DLD1 (cell line): ENCODE measurements around the gene POR.

Experiments
- in situ Hi-C: cut with HindIII; loops from 2 replicates; pipeline ENCODE4 v1.10.0; 2017; ENCODE audit warnings: low sequenced_read_pairs

The POR gene

GRCh38 chr7:75915416-75916156, 631 bp downstream of the POR start:
- in situ Hi-C loops = no loop called here

GRCh38 chr7:75916259-75916658, 1.3 kb downstream of the POR start:
- in situ Hi-C loops = no loop called here

- in situ Hi-C loops = no loop called here
Observed at GRCh38 chr7:75916685-75917634, 2.0 kb downstream of the POR start.

GRCh38 chr7:75920431-75921161, 5.6 kb downstream of the POR start:
- in situ Hi-C loops = no loop called here

- in situ Hi-C loops = no loop called here
Observed at GRCh38 chr7:75921479-75921878, 6.5 kb downstream of the POR start.

GRCh38 chr7:75922966-75923603, 8.1 kb downstream of the POR start:
- in situ Hi-C loops = no loop called here

- in situ Hi-C loops = no loop called here
Observed at GRCh38 chr7:75924256-75924655, 9.3 kb downstream of the POR start.

GRCh38 chr7:75924889-75925288, 9.9 kb downstream of the POR start:
- in situ Hi-C loops = no loop called here

- in situ Hi-C loops = no loop called here
Observed at GRCh38 chr7:75925717-75926435, 10.9 kb downstream of the POR start.

GRCh38 chr7:75928568-75928914, 13.6 kb downstream of the POR start:
- in situ Hi-C loops = no loop called here

GRCh38 chr7:75931680-75932079, 16.7 kb downstream of the POR start:
- in situ Hi-C loops = no loop called here

GRCh38 chr7:75937958-75938786, 23.2 kb downstream of the POR start:
- in situ Hi-C loops = no loop called here

- in situ Hi-C loops = no loop called here
Observed at GRCh38 chr7:75938921-75939320, 24.0 kb downstream of the POR start.

- in situ Hi-C loops = no loop called here
Observed at GRCh38 chr7:75943864-75944263, 28.9 kb downstream of the POR start.

- in situ Hi-C loops = no loop called here
Observed at GRCh38 chr7:75944507-75944906, 29.6 kb downstream of the POR start.

- in situ Hi-C loops = no loop called here
Observed at GRCh38 chr7:75945297-75946168, 30.6 kb downstream of the POR start.

GRCh38 chr7:75946207-75946855, 31.4 kb downstream of the POR start:
- in situ Hi-C loops = no loop called here

GRCh38 chr7:75948179-75948578, 33.2 kb downstream of the POR start:
- in situ Hi-C loops = no loop called here
